ACC112 (cell line): ENCODE measurements around the gene FEZ2.
"Not testable (repeated sequence)": the region's sequence is repeated elsewhere in the genome, so short reads cannot be mapped to it uniquely, and the experiment has no call there.

Experiments used
- H2AFZ ChIP-seq: fragments of 200-600 bp; sonication (generic); one replicate; pipeline ENCODE4 v1.6.0; 2017; ENCODE audit warnings: antibody characterized with exemption, low read length; ENCODE audit not compliant: unreplicated experiment
- H3K27ac ChIP-seq: fragments of 200-600 bp; sonication (generic); 2 replicates; pipeline ENCODE4 v1.5.1; 2014; ENCODE audit warnings: low read depth, mild to moderate bottlenecking, antibody characterized with exemption, low read length, moderate library complexity
- H3K27me3 ChIP-seq: fragments of 200-600 bp; sonication (generic); 2 replicates; pipeline ENCODE4 v1.6.1; 2014; ENCODE audit warnings: mild to moderate bottlenecking, antibody characterized with exemption, low read length, moderate library complexity, mixed read lengths; ENCODE audit not compliant: insufficient read depth
- H3K36me3 ChIP-seq: fragments of 200-600 bp; sonication (generic); 2 replicates; pipeline ENCODE4 v1.6.1; 2016; ENCODE audit warnings: mild to moderate bottlenecking, antibody characterized with exemption, low read length, moderate library complexity, mixed read lengths; ENCODE audit not compliant: insufficient read depth
- H3K4me1 ChIP-seq: fragments of 200-600 bp; sonication (generic); one replicate; pipeline ENCODE4 v1.6.1; 2016; ENCODE audit warnings: low read length, mixed read lengths; ENCODE audit not compliant: insufficient read depth, unreplicated experiment, control insufficient read depth
- H3K4me3 ChIP-seq: fragments of 200-600 bp; sonication (generic); 2 replicates; pipeline ENCODE4 v1.5.1; 2014; ENCODE audit warnings: mild to moderate bottlenecking, low read depth, low read length
- H3K79me2 ChIP-seq: fragments of 200-600 bp; sonication (generic); one replicate; pipeline ENCODE4 v1.6.0; 2016; ENCODE audit warnings: low read length; ENCODE audit not compliant: control insufficient read depth, unreplicated experiment, insufficient read depth

Gene FEZ2

DNA sequence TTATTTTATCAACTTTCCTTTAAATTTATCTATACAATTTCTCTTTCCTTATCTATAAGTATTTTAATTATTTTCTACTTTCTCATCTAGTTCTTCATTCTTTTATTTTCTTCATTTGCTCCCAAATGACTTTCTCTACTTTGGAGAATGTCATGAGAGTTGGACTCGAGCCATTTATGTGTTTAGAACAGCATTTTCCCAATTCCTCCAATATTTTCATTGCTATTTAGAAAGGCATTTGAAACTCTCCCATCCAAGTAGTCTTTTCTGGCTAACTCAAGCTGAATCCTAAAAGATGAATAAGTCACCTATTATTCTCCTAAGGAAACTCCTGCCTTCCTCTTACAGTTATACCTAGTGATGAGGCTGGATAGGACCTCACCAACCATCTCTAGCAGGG is 15.8 kb upstream of the FEZ2 start:
- Histone ChIP-seq H2AFZ (no peak overlapping the region), H3K27me3 (no peaks in the 10 kb centered on the region), H3K4me3 (no peak overlapping the region), H3K4me1 (peaks cover 16% of the 10 kb centered on the region), H3K36me3 (no peaks in the 10 kb centered on the region), H3K27ac (no peak overlapping the region), H3K79me2 (no peaks in the 10 kb centered on the region)

DNA sequence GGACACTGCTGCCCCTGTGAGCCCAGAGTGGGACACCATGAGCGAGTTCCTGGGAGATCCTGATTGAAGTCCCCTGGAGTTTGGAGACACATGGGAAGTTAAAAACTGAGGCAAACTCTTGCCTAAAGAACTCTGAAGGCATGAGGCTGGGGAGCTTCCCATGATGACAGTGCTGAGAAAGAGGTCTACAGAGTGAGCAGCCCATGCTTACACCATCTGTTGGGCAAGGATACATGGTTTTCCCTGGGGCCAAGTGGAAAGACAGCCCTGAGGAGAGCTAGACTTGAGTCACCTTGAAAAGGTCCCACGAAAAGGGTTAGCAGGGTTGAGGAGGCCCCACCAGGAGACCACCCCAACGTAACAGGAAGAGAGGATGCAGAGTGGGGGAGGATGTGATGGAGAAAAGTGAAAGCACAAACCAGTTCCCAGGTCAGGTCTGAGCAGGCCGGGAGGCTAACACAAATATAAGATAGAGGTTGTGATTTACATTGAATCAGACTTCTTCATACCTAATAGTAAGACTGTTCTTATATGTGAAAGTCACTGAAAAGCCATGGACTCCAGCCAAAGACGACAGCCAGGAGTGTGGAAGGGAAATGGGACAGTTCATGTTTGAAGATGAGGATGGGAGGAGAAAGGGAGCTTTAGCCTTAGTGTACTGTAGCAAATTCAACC is 13.5 kb upstream of the FEZ2 start:
- no peaks in the 10 kb centered on the region for H3K79me2 ChIP-seq
- no peak overlapping the region for H2AFZ ChIP-seq

DNA sequence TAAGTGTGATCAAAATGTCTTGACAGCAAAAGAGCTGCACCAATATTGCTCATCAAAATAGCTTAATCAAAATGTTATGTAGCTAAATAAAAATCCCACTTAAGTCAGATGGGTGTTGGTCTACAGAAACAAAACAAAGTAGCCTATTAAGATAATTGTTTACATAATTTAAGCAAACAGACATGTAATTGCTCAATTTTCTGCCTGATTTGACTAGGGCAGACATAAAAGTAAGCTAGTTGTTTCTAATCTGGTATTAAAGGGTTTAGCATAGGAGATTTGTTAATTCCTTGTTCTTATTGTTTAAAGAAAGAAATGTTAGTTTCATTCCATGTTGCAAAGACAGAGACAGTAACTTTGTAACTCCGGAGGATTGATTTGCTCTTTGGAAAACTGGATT is 11.5 kb upstream of the FEZ2 start:
- Histone ChIP-seq H3K4me3 (no peak overlapping the region), H2AFZ (no peak overlapping the region), H3K79me2 (no peaks in the 10 kb centered on the region), H3K27ac (no peak overlapping the region), H3K36me3 (no peaks in the 10 kb centered on the region), H3K27me3 (no peaks in the 10 kb centered on the region), H3K4me1 (peaks cover 4% of the 10 kb centered on the region)

More for the DNA sequence above, 13.5 kb upstream of the FEZ2 start:
- Histone ChIP-seq H3K4me3 (no peak overlapping the region), H3K4me1 (peaks cover 16% of the 10 kb centered on the region), H3K27me3 (no peaks in the 10 kb centered on the region), H3K36me3 (no peaks in the 10 kb centered on the region), H3K27ac (no peak overlapping the region)

DNA sequence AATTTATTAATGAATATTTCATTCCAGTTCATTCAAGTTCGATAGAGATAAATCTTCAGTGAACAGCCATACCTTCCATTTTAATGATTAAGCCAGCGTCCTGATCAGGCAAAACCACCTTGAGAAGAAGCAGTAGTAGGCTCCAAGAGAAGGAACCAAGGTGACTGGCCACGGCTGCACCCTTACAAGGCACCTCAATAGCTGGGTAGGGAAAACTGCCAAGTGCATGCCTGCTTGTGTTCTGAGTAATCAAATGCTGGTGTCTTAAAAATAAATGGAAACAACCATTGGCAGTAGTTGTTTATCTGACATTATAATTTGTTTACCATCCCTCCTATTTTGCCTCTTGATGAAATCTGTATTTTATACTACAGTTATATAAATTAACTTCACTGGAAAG is 10.0 kb upstream of the FEZ2 start:
- Histone ChIP-seq H3K36me3 (no peaks in the 10 kb centered on the region), H3K4me3 (no peak overlapping the region), H2AFZ (no peak overlapping the region), H3K27me3 (no peaks in the 10 kb centered on the region), H3K27ac (no peak overlapping the region), H3K79me2 (no peaks in the 10 kb centered on the region), H3K4me1 (no peaks in the 10 kb centered on the region)

DNA sequence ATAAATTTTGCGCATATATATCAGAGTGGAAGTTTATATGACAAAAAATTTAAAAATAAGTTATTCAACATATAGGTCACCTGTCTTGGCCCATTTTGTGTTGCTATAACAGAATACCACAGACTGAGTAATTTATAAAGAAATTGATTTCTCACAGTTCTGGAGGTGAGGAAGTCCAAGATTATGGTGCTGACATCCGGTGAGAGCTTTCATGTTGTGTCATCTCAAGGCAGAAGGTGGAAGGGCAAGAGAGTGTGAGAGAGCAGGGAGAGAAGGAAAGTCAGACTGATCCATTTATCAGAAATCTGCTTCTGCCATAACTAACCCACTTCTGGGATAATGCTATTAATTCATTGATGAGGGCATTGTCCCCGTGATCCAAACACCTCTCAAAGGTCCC is 9.0 kb upstream of the FEZ2 start:
- Histone ChIP-seq H3K27me3 (no peaks in the 10 kb centered on the region), H2AFZ (no peak overlapping the region), H3K27ac (no peak overlapping the region), H3K79me2 (no peaks in the 10 kb centered on the region), H3K4me3 (no peak overlapping the region), H3K36me3 (no peaks in the 10 kb centered on the region), H3K4me1 (no peaks in the 10 kb centered on the region)

DNA sequence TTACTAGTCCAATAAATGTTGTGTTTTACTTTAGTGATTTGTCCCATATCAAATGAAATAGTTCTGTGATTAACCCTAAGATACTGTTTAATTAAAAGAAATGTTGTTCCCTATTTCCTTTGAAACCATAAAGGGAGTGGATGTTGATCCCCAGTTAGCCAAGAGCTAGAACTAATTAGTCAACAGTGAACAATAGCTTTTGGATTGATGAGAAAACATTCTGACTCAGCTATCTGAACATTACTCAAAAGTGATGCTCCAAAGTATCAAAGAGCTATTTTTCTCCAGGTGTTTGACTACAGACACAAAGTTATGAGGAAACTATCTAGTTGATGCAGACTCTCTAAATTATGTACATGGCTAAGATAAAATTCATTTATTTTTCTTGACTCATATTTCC is 7.3 kb upstream of the FEZ2 start:
- Histone ChIP-seq H3K79me2 (no peaks in the 10 kb centered on the region), H3K27me3 (no peaks in the 10 kb centered on the region), H3K27ac (no peak overlapping the region), H3K4me3 (no peak overlapping the region), H3K4me1 (no peaks in the 10 kb centered on the region), H2AFZ (no peak overlapping the region), H3K36me3 (no peaks in the 10 kb centered on the region)

DNA sequence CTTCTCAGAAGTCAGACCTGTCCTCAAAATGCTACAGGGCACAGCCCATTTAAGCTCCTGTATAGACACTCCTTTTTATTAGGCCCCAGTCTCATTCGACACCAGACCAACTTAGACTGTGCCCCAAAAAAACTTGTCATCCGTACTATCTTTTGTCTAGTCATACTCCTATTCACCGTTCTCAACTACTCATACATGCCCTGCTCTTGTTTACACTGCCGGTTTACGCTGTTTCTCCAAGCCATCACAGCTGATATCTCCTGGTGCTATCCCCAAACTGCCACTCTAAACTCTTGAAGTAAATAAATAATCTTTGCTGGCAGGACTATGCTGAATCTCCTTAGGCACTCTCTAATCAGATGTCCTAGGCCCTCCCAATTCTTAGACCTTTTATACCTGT is 5.7 kb upstream of the FEZ2 start:
- not testable (repeated sequence) for H3K27me3 ChIP-seq, H3K4me1 ChIP-seq, H2AFZ ChIP-seq, H3K4me3 ChIP-seq, H3K36me3 ChIP-seq, H3K79me2 ChIP-seq, H3K27ac ChIP-seq

DNA sequence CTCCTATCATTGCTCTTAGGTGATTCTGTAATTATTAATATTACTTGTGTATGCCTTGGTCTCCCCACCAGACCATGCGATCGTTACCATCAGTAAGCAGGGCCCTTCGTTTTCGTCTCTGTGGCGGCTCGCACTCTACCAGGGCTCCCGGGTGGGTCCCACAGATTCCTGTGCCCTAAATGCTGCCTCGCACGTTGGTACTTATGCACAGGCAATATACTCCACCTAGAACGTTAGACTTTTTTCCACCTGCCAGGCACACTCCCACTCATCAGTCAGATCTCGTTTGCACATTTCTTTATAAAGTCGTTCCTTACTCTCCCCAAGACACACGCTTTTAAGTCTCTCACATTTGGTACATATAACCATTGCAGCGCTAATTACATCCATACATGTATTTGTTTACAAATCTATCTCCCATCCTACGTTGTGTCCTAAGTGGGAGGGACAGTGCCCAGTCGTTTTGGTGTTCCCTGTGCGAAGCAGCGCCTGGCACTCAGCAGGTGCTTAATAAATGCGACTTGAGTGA is 901 bp downstream of the FEZ2 start:
- Histone ChIP-seq H3K4me1 (peaks cover 25% of the 10 kb centered on the region), H3K79me2 (peaks cover 53% of the 10 kb centered on the region), H2AFZ (no peak overlapping the region), H3K27ac (peak overlapping the region; percentile 54), H3K36me3 (peaks cover 15% of the 10 kb centered on the region; the same call in 1 of the 2 replicates), H3K4me3 (peak overlapping the region; percentile 96), H3K27me3 (no peaks in the 10 kb centered on the region)

DNA sequence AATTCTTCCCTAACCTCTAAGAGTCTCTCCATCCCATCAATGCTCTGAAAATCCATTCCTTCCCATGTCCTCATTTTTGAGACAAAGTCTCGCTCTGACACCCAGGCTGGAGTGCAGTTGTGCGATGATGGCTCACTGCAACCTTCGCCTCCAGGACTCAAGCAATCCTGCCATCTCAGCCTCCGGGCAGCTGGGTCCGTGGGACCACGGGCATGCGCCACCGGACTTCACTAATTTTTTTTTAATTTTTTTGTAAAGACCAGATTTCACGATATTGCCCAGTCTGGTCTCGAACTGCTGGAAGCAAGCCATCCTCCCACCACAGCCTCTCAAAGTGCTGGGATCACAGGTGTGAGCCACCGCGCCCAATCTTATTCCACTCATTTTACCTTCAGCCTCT is 1.6 kb downstream of the FEZ2 start:
- peaks cover 32% of the 10 kb centered on the region for H3K4me1 ChIP-seq
- peaks cover 15% of the 10 kb centered on the region; the same call in 1 of the 2 replicates for H3K36me3 ChIP-seq
- peak overlapping the region; percentile 96 for H3K4me3 ChIP-seq
- H3K79me2 ChIP-seq = peaks cover 60% of the 10 kb centered on the region
- no peak overlapping the region for H2AFZ ChIP-seq
- no peaks in the 10 kb centered on the region for H3K27me3 ChIP-seq
- H3K27ac ChIP-seq = no peak overlapping the region

DNA sequence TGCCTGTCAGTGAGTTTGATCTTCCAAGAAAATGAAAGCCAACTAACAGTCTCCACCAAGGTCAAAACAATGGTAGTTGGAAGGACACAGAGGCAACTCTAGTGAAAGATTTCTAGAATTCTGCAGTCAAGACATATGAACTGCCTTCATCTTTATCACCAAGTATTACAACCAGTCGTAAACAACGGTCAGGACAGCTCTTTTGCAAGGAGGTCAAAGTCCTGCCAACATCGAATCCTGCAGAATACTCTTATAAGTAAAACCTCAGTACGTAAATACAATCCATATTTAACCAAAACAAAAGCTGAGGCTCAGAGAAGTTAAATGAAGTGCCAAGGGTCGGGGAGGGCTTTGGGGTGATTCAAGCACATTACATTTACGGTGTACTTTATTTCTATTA is 3.1 kb downstream of the FEZ2 start:
- Histone ChIP-seq H3K27ac (no peak overlapping the region), H3K4me1 (peaks cover 41% of the 10 kb centered on the region), H3K36me3 (peaks cover 26% of the 10 kb centered on the region), H3K27me3 (no peaks in the 10 kb centered on the region), H3K79me2 (peaks cover 76% of the 10 kb centered on the region), H3K4me3 (no peak overlapping the region), H2AFZ (no peak overlapping the region)

DNA sequence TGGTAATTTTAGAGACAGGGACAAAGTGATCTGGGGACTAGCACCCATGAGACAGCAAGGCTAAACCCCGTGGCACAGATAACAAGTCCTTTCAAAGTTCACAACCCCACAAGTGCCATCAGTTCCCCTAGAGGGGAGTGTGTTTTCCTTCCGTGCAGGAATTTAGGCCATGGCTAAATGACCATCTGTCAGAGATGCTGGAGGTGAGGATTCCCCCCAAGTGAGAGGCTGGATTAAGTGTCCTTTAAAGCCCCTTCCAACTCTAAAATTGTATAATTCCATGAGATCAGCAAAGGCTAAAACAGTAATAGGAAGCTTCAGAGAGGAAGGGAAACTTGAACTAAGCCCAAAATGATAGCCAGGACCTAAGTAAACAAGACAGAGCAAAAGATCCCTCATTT is 8.7 kb downstream of the FEZ2 start:
- Histone ChIP-seq H3K27me3 (no peaks in the 10 kb centered on the region), H3K79me2 (peaks cover 62% of the 10 kb centered on the region), H3K36me3 (peaks cover 48% of the 10 kb centered on the region), H3K4me3 (no peak overlapping the region), H3K4me1 (peaks cover 30% of the 10 kb centered on the region), H2AFZ (no peak overlapping the region), H3K27ac (no peak overlapping the region)
